BLaER1 treated with 17β-estradiol and CSF1 and Interleukin-3, amounts not matched to agents 10 nM and 100 nM (cell line): ENCODE measurements around the gene SLC9A7.

Experiments
- H3K27ac ChIP-seq, 11 experiments: shearing (Covaris generic); formaldehyde crosslinking; 2 replicates each; pipeline ENCODE4 v1.8.1; 2022
- H3K27me3 ChIP-seq, 11 experiments: shearing (Covaris generic); formaldehyde crosslinking; 2 replicates each; pipeline ENCODE4 v1.8.1; 2022
- H3K36me3 ChIP-seq, 11 experiments: shearing (Covaris generic); formaldehyde crosslinking; 2 replicates each; pipeline ENCODE4 v1.8.1; 2022
- H3K4me1 ChIP-seq, 10 experiments: shearing (Covaris generic); formaldehyde crosslinking; 2 replicates each; pipeline ENCODE4 v1.8.1; 2022
- H3K4me2 ChIP-seq, 11 experiments: shearing (Covaris generic); formaldehyde crosslinking; 2 replicates each; pipeline ENCODE4 v1.8.1; 2022
- H3K4me3 ChIP-seq, 10 experiments: shearing (Covaris generic); formaldehyde crosslinking; 2 replicates each; pipeline ENCODE4 v1.8.1; 2022
- H3K9ac ChIP-seq, 11 experiments: shearing (Covaris generic); formaldehyde crosslinking; 2 replicates each; pipeline ENCODE4 v1.8.1; 2022
- H3K9me3 ChIP-seq, 11 experiments: shearing (Covaris generic); formaldehyde crosslinking; replicated peaks in 1 of 11; 2 replicates each; pipeline ENCODE4 v1.8.1; 2022
- H4K20me1 ChIP-seq, 11 experiments: shearing (Covaris generic); formaldehyde crosslinking; 2 replicates each; pipeline ENCODE4 v1.8.1; 2022
- Cebpa-rat ChIP-seq, 11 experiments: shearing (Covaris generic); IDR thresholded peaks; 2 replicates each; pipeline ENCODE4 v1.8.1; 2022

SLC9A7 gene

DNA sequence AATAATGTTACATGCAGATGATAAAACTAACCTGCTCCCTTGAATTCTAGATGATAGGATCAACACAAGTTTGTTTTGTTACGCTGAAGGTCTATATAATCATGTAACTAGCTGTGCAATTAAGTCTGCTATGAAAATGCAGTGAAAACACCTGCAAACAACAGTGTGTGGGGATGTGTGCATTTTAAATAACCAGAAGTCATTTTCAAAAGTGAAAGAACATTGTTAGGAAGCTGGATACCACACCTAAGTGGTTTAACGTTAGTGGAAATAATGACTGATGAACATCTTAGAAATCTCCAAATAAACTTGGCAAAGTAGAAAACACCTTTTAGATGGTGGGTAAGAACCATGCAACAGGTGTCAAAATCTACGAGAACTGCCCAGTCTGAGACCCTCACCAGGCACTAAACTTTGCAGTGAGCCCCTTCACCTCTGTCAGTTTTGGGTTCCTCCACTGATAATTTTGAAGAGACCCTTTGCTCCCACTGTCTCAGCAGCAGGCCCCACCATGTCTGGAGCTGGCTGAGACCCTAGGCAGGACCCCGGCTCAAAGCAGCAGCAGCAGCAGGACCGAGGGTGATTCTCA lies 148.8 kb downstream of the SLC9A7 start:
- no peak overlapping the region for H3K4me2 ChIP-seq

DNA sequence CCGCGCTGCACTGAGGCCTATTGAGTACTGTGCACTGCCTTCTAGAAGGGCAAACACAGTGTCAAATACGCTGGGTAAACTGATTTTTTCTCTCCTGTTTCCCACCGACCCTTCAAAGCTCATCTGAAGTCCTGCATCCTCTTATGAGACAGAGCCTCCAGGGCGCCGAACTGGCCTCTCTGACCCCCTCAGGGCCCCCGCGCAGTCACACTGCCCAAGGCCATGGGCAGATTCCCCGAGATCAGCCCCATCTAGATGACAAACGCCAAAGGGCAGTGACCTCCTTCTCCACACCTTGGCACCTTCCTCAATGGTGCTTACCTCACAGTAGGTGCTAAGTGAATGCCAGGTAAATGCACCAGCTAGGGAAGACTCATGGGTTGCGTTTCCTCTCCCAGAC lies 151.0 kb downstream of the SLC9A7 start:
- no peaks in the 10 kb centered on the region for H3K27me3 ChIP-seq
- H4K20me1 ChIP-seq: no peaks in the 10 kb centered on the region
- H3K36me3 ChIP-seq: peaks cover 0 to 11% (median 3%) of the 10 kb centered on the region in 11 experiments; a peak in 6 of 22 replicates
- peaks cover 8 to 14% (median 10%) of the 10 kb centered on the region in 10 experiments; a peak in 18 of 20 replicates for H3K4me1 ChIP-seq
- no peak overlapping the region for H3K27ac ChIP-seq
- no peak overlapping the region; a peak in 1 of 22 replicates for H3K4me2 ChIP-seq
- no peak overlapping the region for H3K9ac ChIP-seq
- no peak for TF ChIP-seq Cebpa-rat (IDR thresholded peaks at IDR 0.05)
- H3K9me3 ChIP-seq: peaks cover 0 to 5% (median 0%) of the 10 kb centered on the region in 11 experiments; a peak in 3 of 22 replicates
- no peak overlapping the region for H3K4me3 ChIP-seq

More for the DNA sequence above, 148.8 kb downstream of the SLC9A7 start:
- Histone ChIP-seq H3K27ac (no peak overlapping the region), H3K36me3 (peaks cover 0 to 10% (median 0%) of the 10 kb centered on the region in 11 experiments; a peak in 4 of 22 replicates), H3K4me1 (peaks cover 0 to 15% (median 10%) of the 10 kb centered on the region in 10 experiments; a peak in 16 of 20 replicates), H4K20me1 (no peaks in the 10 kb centered on the region), H3K27me3 (no peaks in the 10 kb centered on the region), H3K9ac (no peak overlapping the region), H3K9me3 (no peaks in the 10 kb centered on the region), H3K4me3 (no peak overlapping the region)
- no peak for TF ChIP-seq Cebpa-rat (IDR thresholded peaks at IDR 0.05)

DNA sequence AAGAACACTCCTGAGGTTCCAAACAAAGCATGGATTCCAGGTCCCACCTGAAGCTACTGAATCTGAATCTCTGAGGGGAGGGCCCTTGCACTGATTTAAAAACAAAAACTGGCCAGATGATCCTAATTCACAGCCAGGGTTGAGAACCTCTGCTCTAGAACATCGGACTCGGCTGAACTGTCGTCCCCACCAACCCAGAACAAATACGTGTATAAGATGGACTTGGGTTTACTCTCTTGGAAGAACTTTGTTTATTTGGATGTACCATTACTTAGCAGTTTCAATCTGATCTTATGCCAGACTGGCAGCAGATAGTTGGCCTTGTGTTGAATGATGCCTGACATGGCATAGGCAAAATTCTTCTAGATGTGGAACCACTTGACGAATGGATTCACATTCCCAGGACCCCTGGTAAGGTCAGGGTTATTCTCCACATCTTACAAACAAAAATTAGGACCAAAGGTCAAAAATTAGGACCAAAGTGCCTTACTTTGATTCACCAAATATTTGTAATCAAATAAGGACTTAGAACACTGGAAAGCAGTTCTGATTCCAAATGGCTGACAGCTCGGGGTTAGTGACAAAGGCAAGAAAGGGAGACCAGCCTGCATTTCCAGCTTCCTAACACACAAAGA lies 156.3 kb downstream of the SLC9A7 start:
- Histone ChIP-seq H3K4me1 (peaks cover 0 to 27% (median 7%) of the 10 kb centered on the region in 10 experiments; a peak in 10 of 20 replicates), H3K9ac (no peak overlapping the region), H3K9me3 (peaks cover 0 to 10% (median 0%) of the 10 kb centered on the region in 11 experiments; a peak in 3 of 22 replicates), H3K4me3 (no peak overlapping the region), H3K27ac (no peak overlapping the region), H3K36me3 (peaks cover 0 to 25% (median 4%) of the 10 kb centered on the region in 11 experiments; a peak in 8 of 22 replicates), H3K4me2 (peak overlapping the region in 2 of 11 experiments; percentile 14 to 55; a peak in 3 of 22 replicates), H4K20me1 (no peaks in the 10 kb centered on the region), H3K27me3 (no peaks in the 10 kb centered on the region)
- TF ChIP-seq Cebpa-rat (IDR thresholded peaks at IDR 0.05): no peak

GRCh38 chrX:46601283-46601682 lies 157.6 kb downstream of the SLC9A7 start:
- H3K4me3 ChIP-seq: no peak overlapping the region
- H3K27me3 ChIP-seq: no peaks in the 10 kb centered on the region
- H3K9me3 ChIP-seq: peaks cover 0 to 10% (median 0%) of the 10 kb centered on the region in 11 experiments; a peak in 3 of 22 replicates
- H3K27ac ChIP-seq: no peak overlapping the region
- H3K36me3 ChIP-seq: peaks cover 0 to 21% (median 0%) of the 10 kb centered on the region in 11 experiments; a peak in 7 of 22 replicates
- no peak overlapping the region for H3K4me2 ChIP-seq
- no peak for TF ChIP-seq Cebpa-rat (IDR thresholded peaks at IDR 0.05)
- H3K9ac ChIP-seq: no peak overlapping the region
- H4K20me1 ChIP-seq: no peaks in the 10 kb centered on the region
- peaks cover 0 to 35% (median 8%) of the 10 kb centered on the region in 10 experiments; a peak in 9 of 20 replicates for H3K4me1 ChIP-seq

DNA sequence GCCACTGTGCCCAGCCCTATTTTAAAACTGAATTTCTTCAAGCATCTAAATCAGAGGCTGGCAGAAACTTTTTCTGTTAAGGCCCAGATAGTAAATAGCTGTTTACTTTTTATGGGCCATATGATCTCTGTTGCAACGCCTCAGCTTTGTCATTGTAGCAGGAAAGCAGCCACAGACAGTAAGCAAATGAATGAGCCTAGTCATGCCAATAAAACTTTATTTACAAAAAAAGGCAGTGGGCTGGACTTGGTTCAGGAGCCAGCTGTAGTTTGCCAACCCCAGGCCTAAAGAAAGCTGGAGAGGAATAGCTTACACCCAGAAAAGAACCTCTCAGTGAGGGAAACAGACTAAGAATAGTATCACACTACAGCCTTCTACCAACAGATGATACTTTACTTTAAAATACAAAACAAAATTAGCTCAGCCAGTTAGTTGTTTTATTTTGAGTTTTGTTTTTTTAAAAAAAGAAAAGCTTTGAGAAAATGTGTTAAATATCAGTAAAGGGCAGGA lies 159.8 kb downstream of the SLC9A7 start:
- H3K9me3 ChIP-seq: peaks cover 0 to 10% (median 0%) of the 10 kb centered on the region in 11 experiments; a peak in 3 of 22 replicates
- H3K4me2 ChIP-seq: 0 out of 22 replicates have a peak overlapping the region, but pooled peaks of 2 of the 11 experiments have one; percentile 5 to 8
- H3K4me3 ChIP-seq: no peak overlapping the region
- no peak for TF ChIP-seq Cebpa-rat (IDR thresholded peaks at IDR 0.05)
- no peaks in the 10 kb centered on the region for H4K20me1 ChIP-seq
- H3K27me3 ChIP-seq: no peaks in the 10 kb centered on the region
- H3K27ac ChIP-seq: no peak overlapping the region
- peaks cover 0 to 21% (median 0%) of the 10 kb centered on the region in 11 experiments; a peak in 7 of 22 replicates for H3K36me3 ChIP-seq
- H3K4me1 ChIP-seq: peaks cover 5 to 35% (median 15%) of the 10 kb centered on the region in 10 experiments; a peak in 17 of 20 replicates
- no peak overlapping the region for H3K9ac ChIP-seq

DNA sequence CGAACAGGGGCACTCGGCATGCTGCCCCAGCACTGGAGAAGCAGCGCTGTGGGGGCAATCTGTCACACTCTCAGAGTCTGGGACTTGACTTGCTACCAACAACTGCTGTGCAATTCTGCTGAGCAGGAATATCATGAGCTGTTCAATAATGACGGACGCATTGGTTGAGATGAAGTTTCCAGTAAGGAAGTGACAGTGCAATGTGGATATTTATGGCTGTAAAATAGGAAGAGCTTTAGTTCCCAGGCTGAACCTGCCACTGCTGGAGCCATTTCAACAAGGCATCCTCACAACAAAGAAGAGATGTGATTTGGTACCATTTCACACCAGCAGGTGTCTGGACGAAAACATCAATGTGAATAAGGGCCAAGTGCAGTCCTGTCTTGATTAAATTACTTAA lies 161.1 kb downstream of the SLC9A7 start:
- Histone ChIP-seq H3K9me3 (peaks cover 0 to 7% (median 0%) of the 10 kb centered on the region in 11 experiments; a peak in 1 of 22 replicates), H3K4me1 (peaks cover 5 to 34% (median 17%) of the 10 kb centered on the region in 10 experiments; a peak in 17 of 20 replicates), H3K4me3 (no peak overlapping the region), H4K20me1 (no peaks in the 10 kb centered on the region), H3K9ac (no peak overlapping the region), H3K27ac (no peak overlapping the region), H3K27me3 (no peaks in the 10 kb centered on the region), H3K36me3 (peaks cover 0 to 16% (median 0%) of the 10 kb centered on the region in 11 experiments; a peak in 7 of 22 replicates), H3K4me2 (peak overlapping the region in 3 of 11 experiments; percentile 15 to 57 (median 33); a peak in 4 of 22 replicates)
- TF ChIP-seq Cebpa-rat (IDR thresholded peaks at IDR 0.05): no peak

DNA sequence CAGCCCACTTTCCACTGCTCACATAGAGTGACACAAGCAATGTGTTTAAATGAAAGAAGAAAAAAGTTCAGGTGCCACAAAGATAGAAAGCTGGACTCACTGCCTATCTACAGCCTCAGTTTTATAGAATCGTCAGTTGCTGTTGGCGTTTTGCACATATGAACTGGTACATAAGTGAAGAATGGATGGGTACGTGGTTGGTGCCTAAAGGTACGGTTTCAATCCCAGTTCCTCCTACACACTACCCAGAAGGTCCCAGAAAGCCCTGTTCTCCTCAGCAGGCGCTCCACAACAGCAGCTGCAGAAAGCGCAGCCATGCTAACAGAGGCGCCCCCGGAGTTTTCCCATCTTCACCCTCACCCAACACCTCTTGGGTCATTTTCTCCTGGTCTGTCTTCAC lies 161.7 kb downstream of the SLC9A7 start:
- no peaks in the 10 kb centered on the region for H3K27me3 ChIP-seq
- H3K4me2 ChIP-seq: peak overlapping the region in 3 of 11 experiments; percentile 15 to 57 (median 33); a peak in 4 of 22 replicates
- no peak overlapping the region for H3K4me3 ChIP-seq
- H4K20me1 ChIP-seq: no peaks in the 10 kb centered on the region
- no peak overlapping the region for H3K9ac ChIP-seq
- H3K27ac ChIP-seq: no peak overlapping the region
- peaks cover 0 to under 1% (median 0%) of the 10 kb centered on the region in 11 experiments; a peak in 1 of 22 replicates for H3K9me3 ChIP-seq
- TF ChIP-seq Cebpa-rat (IDR thresholded peaks at IDR 0.05): no peak
- peaks cover 5 to 34% (median 17%) of the 10 kb centered on the region in 10 experiments; a peak in 17 of 20 replicates for H3K4me1 ChIP-seq
- H3K36me3 ChIP-seq: peaks cover 0 to 11% (median 0%) of the 10 kb centered on the region in 11 experiments; a peak in 5 of 22 replicates

- peak overlapping the region in 6 of 11 experiments; percentile 3 to 73 (median 28); a peak in 10 of 22 replicates for H3K4me2 ChIP-seq
- H3K27ac ChIP-seq: no peak overlapping the region
- no peak overlapping the region for H3K9ac ChIP-seq
- H3K27me3 ChIP-seq: no peaks in the 10 kb centered on the region
- H3K4me3 ChIP-seq: no peak overlapping the region
- peaks cover 9 to 33% (median 21%) of the 10 kb centered on the region in 10 experiments; a peak in 19 of 20 replicates for H3K4me1 ChIP-seq
- peaks cover 0 to 12% (median 7%) of the 10 kb centered on the region in 11 experiments; a peak in 10 of 22 replicates for H3K9me3 ChIP-seq
- TF ChIP-seq Cebpa-rat (IDR thresholded peaks at IDR 0.05): no peak
- no peaks in the 10 kb centered on the region for H4K20me1 ChIP-seq
- H3K36me3 ChIP-seq: peaks cover 0 to 10% (median 0%) of the 10 kb centered on the region in 11 experiments; a peak in 6 of 22 replicates
Measured at GRCh38 chrX:46595084-46595483, 163.8 kb downstream of the SLC9A7 start.
